GM12872 (cell line): ENCODE data around the gene DNAH17.

Experiments
- TF ChIP-seq, protein P1 (sequence below): IDR thresholded peaks from 3 replicates; pipeline ENCODE4 v1.5.1; 2011; ENCODE audit warnings: low read depth, mild to moderate bottlenecking, low read length, moderate library complexity; ENCODE audit not compliant: insufficient read depth

Gene DNAH17

DNA sequence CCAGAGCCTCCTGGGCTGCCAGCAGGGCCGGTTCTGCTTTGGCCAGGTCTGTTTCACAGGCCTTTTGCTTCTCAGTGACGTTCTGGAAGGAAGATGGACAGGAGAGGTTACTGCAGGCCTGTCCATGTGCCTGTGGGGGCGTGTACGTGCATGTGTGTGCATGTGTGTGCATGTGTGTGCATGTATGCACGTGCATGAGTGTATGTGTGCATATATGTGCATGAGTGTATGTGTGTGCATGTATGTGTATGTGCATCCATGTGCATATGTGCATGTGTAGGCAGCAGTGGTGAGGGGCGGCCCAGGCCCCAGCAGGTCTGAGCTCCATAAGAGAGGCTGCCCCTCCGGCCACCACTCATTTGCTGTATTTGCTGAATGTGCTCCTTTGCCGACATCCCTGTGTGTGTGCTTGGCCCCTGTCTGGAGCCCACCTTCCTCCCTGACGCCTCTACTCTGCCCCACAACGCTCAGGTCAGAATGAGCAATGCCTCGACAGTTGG lies 117.0 kb downstream of the DNAH17 start:
- TF ChIP-seq, protein P1, sequence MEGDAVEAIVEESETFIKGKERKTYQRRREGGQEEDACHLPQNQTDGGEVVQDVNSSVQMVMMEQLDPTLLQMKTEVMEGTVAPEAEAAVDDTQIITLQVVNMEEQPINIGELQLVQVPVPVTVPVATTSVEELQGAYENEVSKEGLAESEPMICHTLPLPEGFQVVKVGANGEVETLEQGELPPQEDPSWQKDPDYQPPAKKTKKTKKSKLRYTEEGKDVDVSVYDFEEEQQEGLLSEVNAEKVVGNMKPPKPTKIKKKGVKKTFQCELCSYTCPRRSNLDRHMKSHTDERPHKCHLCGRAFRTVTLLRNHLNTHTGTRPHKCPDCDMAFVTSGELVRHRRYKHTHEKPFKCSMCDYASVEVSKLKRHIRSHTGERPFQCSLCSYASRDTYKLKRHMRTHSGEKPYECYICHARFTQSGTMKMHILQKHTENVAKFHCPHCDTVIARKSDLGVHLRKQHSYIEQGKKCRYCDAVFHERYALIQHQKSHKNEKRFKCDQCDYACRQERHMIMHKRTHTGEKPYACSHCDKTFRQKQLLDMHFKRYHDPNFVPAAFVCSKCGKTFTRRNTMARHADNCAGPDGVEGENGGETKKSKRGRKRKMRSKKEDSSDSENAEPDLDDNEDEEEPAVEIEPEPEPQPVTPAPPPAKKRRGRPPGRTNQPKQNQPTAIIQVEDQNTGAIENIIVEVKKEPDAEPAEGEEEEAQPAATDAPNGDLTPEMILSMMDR: no peak

DNA sequence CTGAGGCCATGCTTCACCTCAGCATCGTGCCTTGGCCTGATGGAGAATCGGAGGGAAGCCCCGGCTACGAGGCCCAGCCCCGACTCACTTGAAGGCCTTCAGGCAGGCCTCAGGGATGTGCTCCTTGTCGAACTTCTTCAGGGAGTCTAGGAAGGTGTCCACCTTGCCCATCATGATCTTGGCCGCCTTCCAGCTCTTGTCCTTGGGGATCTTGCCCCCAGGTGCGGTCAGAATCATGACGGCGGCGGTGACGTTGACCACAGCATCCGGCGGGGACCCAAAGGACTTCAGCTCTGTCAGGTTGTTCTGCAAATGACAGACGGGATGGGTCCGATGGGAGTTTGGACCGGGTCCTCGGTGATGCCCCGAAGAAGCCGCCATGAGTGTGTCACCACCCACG lies 117.5 kb downstream of the DNAH17 start:
- TF ChIP-seq, protein P1: no peak

- TF ChIP-seq, protein P1: no peak
These were observed 118.4 kb downstream of the DNAH17 start for GRCh38 chr17:78458736-78459335.

DNA sequence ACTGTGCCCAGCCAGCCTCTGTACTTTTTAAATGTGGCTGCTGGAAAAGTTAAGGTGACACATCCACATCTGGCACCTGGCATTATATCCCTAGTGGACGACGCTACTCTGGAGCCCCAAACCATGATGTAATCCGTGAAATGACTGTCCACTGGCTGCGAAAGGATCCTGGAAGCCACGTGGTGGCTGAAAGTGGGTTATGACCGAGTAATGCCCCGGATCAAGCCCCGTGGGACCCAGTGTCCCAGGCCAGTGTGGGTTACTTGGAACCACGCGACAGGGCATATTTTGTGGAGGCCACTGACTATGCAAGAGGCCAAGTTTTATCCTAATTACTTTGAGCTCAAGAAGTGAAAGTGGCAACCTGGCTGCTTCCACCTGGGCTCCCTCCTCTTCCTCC lies 119.1 kb downstream of the DNAH17 start:
- TF ChIP-seq, protein P1: no peak

DNA sequence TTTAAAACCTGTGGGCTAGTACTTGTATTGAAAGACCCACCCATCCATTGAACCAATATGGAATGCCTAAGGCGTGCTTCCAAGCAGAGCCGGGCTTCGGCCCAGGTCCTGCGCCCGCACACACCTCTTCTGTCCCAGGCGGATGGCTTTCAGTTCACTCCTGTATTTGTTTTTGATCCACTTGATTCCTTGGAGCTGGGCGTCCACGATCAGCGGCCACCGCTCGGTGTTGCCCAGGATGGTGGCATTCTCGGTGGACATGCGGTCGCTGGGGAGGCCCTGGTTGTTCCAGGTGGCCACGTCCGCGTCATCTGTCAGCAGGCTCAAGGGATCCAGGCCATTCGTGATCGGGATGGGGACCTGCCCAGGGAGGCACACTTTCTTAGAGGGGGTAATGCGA lies 122.8 kb downstream of the DNAH17 start:
- TF ChIP-seq, protein P1: no peak

DNA sequence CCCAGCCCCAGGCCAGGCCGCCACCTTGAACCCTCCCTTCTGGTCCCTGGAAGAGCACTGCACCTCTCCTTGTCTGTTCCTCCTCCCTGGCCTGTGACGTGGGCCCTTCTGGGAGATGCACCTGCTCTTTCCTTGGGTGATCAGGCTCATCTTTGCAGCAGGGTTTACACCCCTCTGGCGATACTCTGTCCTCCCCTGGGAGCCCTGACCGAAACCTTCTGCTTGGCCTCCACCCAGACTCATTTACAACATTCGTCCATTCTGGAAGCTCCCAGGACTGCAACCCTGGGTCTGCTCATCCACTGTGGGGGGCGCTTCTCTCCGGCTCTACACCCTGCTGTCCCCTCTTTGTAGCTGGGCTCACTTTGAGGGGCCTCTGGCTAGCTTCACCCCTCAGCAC lies 125.4 kb downstream of the DNAH17 start:
- TF ChIP-seq, protein P1: no peak

DNA sequence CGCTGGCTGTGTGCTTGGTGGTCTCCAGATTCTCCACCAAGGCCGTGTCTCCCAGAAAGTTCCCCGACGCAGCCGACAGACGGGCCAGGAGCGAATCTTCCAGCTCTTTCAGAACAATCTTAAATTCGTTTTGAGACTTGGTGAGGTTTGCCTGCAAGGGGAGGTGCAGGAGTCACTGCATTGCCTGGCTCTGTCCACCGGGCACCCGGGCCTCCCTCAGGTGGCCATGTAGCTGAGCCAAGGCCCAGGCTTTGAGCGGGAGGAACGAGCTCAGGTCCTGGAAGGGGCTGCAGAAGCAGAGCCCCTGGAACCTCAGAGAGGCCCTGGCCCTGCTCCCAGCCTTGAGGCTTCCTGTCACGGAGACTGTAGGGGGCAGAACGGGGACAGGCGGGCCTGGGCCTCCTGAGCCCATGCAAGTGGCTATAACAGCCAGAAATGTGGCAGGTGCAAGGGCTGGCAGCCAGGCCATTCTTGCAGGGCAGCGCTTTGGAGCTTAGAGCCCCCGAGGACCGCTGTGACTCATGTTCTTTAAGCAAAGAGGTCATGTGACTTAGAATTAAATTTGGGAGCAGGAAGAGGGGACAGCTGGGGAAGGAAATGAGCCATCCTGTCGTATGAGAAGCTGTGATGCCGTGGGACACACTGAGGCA lies 126.4 kb downstream of the DNAH17 start:
- TF ChIP-seq, protein P1: no peak
